Left ventricle myocardium superior (tissue), 1 donor: ENCODE results near the gene CFLAR. TPM values are rescaled to one million over a fixed set of nuclear protein-coding genes. Genes with fewer than 3 reads are reported as not detected.
"Not testable (repeated sequence)": the region's sequence is repeated elsewhere in the genome, so short reads cannot be mapped to it uniquely, and the experiment has no call there.

Experiments
- ATAC-seq: fragments of 200-7000 bp; cut with Tn5 transposase; one replicate; pipeline ENCODE4 v1.9.1; 2020; ENCODE audit warnings: mild to moderate bottlenecking, moderate library complexity
- DNase-seq: peaks from one replicate; pipeline ENCODE4 v3.0.0-alpha.2; 2020
- intact Hi-C: fragments of 100-400 bp; cut with micrococcal nuclease; formaldehyde crosslinking; loops from one replicate; pipeline ENCODE4 v1.11.0; 2022
- total RNA-seq: library from RNA; stranded (reverse); fragmentation: NEBNext Ultra II Directional; extraction: Animal tissue kit (Norgen Biotek cat#: 25700); gene quantifications from one replicate; pipeline ENCODE4 v1.2.1, GENCODE V29; 2021
- donor health status: DM: no; HTN: yes; CAD: no; lungs with severe emphysema.

CFLAR gene
- total RNA-seq, 1 donor from 2014 or later, result 252 TPM

- DNase-seq, result no peak
- ATAC-seq, result no peak
- intact Hi-C loops, result no loop called here
Measured at GRCh38 chr2:201139836-201140604, 24.1 kb downstream of the CFLAR start.

- ATAC-seq, result peak; percentile 20
- no peak for DNase-seq
- intact Hi-C loops, result no loop called here
Measured at GRCh38 chr2:201144101-201145051, 28.4 kb downstream of the CFLAR start.

- intact Hi-C loops, result no loop called here
- DNase-seq (no peak), ATAC-seq (no peak)
Measured at GRCh38 chr2:201148434-201148990, 32.5 kb downstream of the CFLAR start.

- DNase-seq (no peak), ATAC-seq (peak; percentile 23)
- intact Hi-C loops, result no loop called here
Measured at GRCh38 chr2:201149064-201149820, 33.3 kb downstream of the CFLAR start.

GRCh38 chr2:201149821-201150165, 33.8 kb downstream of the CFLAR start:
- ATAC-seq, DNase-seq, intact Hi-C loops: not testable (repeated sequence)

GRCh38 chr2:201150454-201151020, 34.6 kb downstream of the CFLAR start:
- ATAC-seq (no peak), DNase-seq (no peak)
- intact Hi-C loops, result no loop called here

DNA sequence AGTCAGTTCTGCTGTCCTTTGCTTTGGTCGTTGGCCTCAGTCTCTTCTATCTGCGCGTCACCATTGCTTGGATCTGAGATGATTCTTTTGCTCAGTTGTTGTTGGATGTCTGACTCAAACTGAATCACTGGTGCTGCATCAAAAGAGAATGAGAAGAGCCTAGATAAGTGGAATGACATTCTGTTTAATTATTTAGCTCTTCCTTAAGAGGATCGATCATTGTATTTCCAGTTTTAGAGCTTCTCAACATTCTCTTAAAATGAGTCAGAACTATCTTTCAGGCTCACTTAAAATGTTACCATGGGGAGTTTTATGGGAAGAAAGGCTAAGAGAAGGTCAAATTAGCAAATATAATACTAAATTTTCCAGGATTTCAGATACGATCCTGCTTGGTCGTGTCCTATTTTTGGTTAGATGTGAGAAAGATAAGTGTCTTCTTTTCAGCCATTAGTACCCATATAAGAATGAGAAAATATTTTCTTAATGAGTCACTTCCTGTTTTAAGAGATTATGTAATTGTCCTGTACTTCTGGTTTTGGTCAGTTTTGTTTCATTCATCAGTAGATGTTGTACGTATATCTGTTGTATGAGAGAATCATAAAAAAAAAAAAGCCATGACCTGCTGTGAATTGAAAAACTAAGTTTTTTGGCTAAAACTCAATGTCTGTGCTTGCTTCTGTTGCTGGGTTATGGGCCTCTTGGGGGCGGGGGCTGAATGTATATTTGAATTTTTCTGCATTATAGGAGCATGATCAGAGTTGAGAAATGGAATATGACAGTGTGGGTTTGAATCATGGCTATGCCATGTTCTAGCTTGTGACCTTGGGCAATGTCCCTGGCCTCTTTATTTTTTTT, 35.4 kb downstream of the CFLAR start:
- ATAC-seq (peak; percentile 31), DNase-seq (no peak)
- intact Hi-C loops, result no loop called here

DNA sequence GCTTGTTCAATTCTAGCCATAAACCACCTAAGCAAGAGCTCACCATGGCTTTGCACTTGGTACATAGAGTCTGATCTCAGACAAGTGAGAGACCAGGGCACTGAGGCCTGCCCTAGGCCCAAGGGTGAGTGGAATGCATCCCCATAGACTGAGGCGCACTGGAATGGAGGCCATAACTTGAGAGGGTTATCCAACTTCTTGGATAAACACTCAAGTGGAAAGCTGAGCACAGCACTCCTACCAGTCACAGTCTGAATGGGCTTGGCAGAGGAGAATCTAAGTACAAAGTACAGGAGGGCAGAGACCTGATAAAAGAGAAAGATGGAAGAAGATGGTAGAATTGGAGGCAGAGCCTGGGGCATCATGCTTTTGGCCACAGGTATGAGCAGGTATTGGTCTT, 36.6 kb downstream of the CFLAR start:
- ATAC-seq, result no peak
- intact Hi-C loops, result no loop called here
- DNase-seq, result no peak

- intact Hi-C loops, result no loop called here
- ATAC-seq, result no peak
- no peak for DNase-seq
Measured at GRCh38 chr2:201152999-201153815, 37.2 kb downstream of the CFLAR start.

DNA sequence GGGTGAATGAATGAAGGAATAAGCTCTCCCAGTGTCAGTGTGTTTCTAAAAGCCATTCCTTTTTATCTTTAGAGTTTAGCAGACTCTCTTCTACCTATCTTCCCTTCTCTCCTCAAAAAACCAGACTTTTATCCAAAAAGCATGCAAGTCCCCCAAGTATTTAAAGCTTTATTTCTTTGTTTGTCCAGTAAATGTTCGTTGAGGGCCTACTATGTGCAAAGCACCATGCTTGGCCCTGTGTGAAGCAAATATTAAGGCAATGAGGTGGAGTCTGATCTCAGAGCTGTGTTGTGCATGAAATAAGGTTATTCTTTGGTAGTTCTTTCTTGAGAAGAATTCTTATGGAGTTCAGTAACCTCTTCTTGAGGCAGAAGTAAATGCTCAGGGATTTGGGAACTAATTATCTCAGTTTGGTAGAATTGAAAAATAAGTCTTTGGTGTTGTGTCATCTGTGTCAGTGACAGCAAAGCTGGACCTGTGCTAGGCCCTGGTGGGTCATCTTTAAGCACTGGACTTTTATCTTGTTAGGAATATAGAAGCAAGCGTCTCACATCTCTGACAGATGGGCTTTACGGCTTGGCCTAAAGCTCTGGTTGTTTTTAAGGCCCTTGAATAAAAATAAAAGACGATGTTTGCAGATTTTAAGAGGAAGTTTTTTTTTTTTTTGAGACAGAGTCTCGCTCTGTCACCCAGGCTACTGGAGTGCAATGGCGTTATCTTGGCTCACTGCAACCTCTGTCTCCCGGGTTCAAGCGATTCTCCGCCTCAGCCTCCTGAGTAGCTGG, 38.8 kb downstream of the CFLAR start:
- DNase-seq (no peak), ATAC-seq (no peak)
- intact Hi-C loops, result no loop called here

DNA sequence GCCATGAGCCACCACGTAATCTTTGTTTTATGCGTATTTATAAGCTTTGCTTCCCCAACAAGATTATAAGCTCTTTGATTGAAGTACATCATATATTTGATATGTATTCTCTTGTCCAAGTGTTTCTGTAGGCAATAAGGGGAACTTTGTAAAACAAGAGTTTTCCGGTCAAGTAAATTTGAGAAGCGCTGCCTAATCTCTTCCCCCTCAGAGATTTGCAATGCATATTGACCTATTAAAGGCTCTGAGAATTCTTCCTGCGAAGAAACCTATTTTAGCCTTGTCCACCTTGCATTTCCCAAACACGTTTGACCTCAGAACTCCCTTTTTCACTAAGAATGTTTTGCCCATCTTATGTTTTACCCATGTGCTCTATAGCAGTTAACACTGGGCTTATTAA, 40.1 kb downstream of the CFLAR start:
- DNase-seq (no peak), ATAC-seq (no peak)
- intact Hi-C loops, result no loop called here

DNA sequence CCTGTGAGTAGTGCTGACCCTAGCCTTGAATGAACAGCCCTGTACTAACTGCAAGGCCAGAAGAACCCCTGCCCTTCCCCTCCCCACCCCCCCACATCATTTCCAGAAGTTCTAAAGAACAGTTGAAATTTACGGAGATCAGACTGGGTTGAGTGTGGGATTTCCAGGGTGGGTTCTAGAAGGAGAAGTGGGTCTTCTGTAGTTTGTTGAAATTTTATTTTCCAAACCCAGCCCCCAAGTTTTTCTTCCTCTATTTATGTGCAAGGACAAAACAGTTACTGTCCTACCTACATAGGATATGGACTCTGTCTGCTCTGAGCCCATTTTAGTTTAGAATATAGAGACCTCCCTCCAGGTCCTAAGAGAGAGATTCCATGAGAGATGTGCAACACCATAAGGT, 40.7 kb downstream of the CFLAR start:
- DNase-seq (no peak), ATAC-seq (no peak)
- intact Hi-C loops, result no loop called here

- DNase-seq (no peak), ATAC-seq (peak; percentile 12)
- intact Hi-C loops, result no loop called here
Measured at GRCh38 chr2:201157694-201158093, 41.7 kb downstream of the CFLAR start.

- ATAC-seq (peak; percentile 84), DNase-seq (peak; percentile 59)
- intact Hi-C loops, result no loop called here
Measured at GRCh38 chr2:201158111-201158929, 42.4 kb downstream of the CFLAR start.

GRCh38 chr2:201164166-201164565, 48.2 kb downstream of the CFLAR start:
- no peak for DNase-seq
- no peak for ATAC-seq
- intact Hi-C loops, result loop anchor here (10.0 kb wide), 1 partner anchor 49 kb away; the partner anchor contains the start of gene CFLAR

DNA sequence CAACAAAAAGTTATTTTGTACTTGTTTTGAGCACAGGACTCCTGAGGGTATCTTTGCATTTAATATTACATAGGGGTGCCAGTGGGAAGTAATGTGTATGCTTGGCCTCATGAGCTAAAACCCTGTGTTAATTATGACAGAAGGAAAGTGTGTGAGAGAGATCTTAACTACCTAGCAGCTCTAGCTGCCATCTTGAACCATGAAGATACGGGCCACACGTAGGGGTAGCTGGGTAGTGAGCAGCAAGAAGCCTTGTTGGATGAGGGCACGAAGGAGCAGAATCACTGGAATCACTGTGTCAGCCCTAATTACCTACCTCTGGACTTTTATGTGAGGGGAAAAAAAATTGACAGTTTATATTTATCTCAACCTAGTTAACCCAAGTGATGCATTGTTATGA, 51.6 kb downstream of the CFLAR start:
- no peak for DNase-seq
- intact Hi-C loops, result loop anchor here (10.0 kb wide), 1 partner anchor 53 kb away; the partner anchor contains the start of gene CFLAR
- ATAC-seq, result peak; percentile 25
